HCT116 (cell line): ENCODE results near the gene ZEB2. TPM values are rescaled to one million over a fixed set of nuclear protein-coding genes. Genes with fewer than 3 reads are reported as not detected.

ENCODE experiments used
- ATAC-seq: fragments of 200-7000 bp; cut with Tn5 transposase; 2 replicates; pipeline ENCODE4 v1.9.1; 2020; ENCODE audit warnings: mild to moderate bottlenecking, moderate library complexity
- BruUV-seq: library from RNA; stranded (reverse); fragments of 400-500 nt; replicated peaks from 2 replicates; lab custom pipeline; 2021; lab: Mats Ljungman, UMichigan
- CTCF ChIA-PET: fragments of 300-600 bp; sonication (Branson Sonifier 250); formaldehyde crosslinking; loops from one replicate; lab custom pipeline; 2021; ENCODE audit warnings: antibody characterized with exemption; lab: Charles Lee
- POLR2A ChIA-PET: fragments of 300-600, 350-600 bp; sonication (Branson Sonifier 250); formaldehyde crosslinking; loops from one replicate; lab custom pipeline; 2021; ENCODE audit warnings: antibody characterized with exemption; lab: Charles Lee
- RAD21 ChIA-PET, 2 experiments: fragments of 300-600 bp; sonication (Branson Sonifier 250); formaldehyde crosslinking; loops; one replicate each; lab custom pipeline; 2023; ENCODE audit warnings: low total read pairs in 2 of 2; ENCODE audit not compliant: uncharacterized antibody in 2 of 2, unreplicated experiment in 2 of 2, low non-redundant PET in 1 of 2; lab: Charles Lee
- DNase-seq: peaks from one replicate; pipeline ENCODE4 v3.0.0-alpha.2; 2010; ENCODE audit warnings: low read depth, low spot score
- H2AFZ ChIP-seq: fragments of 200-600 bp; shearing (Covaris generic), sonication (generic); 2 replicates; pipeline ENCODE4 v1.6.1; 2017; ENCODE audit warnings: low read depth, mixed run types, mixed read lengths, antibody characterized with exemption, low read length; ENCODE audit not compliant: poor library complexity, severe bottlenecking
- H3K27ac ChIP-seq: 2 replicates; pipeline ENCODE4 v1.5.1; 2012; ENCODE audit warnings: low read depth, low read length
- H3K27me3 ChIP-seq: fragments of 200-600 bp; sonication (generic); 2 replicates; pipeline ENCODE4 v1.6.1; 2016; ENCODE audit warnings: mixed run types, low read length, mixed read lengths; ENCODE audit not compliant: insufficient read depth
- H3K36me3 ChIP-seq, 2 experiments: fragments of 200-500 bp in 1 of 2; fragments of 200-600 bp in 1 of 2; sonication (Bioruptor generic) in 1 of 2; sonication (generic) in 1 of 2; 2 replicates each; pipeline versions ENCODE4 v1.5.1 to v1.6.1; 2014 to 2016; ENCODE audit warnings: low read length in 2 of 2, inconsistent platforms in 1 of 2, mixed read lengths in 1 of 2, mixed run types in 1 of 2; ENCODE audit not compliant: insufficient read depth in 2 of 2, control insufficient read depth in 1 of 2
- H3K4me1 ChIP-seq, 2 experiments: fragments of 200-600 bp in 1 of 2; sonication (generic) in 1 of 2; 2 replicates each; pipeline versions ENCODE4 v1.5.1 to v1.6.1; 2012 to 2017; ENCODE audit warnings: low read length in 2 of 2, inconsistent platforms in 1 of 2, mild to moderate bottlenecking in 1 of 2, mixed read lengths in 1 of 2, mixed run types in 1 of 2, moderate library complexity in 1 of 2; ENCODE audit not compliant: insufficient read depth in 2 of 2, control insufficient read depth in 1 of 2
- H3K4me2 ChIP-seq: fragments of 200-600 bp; sonication (generic); 2 replicates; pipeline ENCODE4 v1.6.1; 2017; ENCODE audit warnings: mixed run types, low read length, mixed read lengths
- H3K4me3 ChIP-seq, 2 experiments: fragments of 200-600 bp in 1 of 2; sonication (generic) in 1 of 2; replicated peaks in 1 of 2; 2 replicates each; pipeline ENCODE4 v1.5.1; 2011 to 2016; ENCODE audit warnings: low read length in 2 of 2, control low read depth in 1 of 2, low read depth in 1 of 2, mild to moderate bottlenecking in 1 of 2, mixed read lengths in 1 of 2, mixed run types in 1 of 2
- H3K79me2 ChIP-seq: fragments of 200-600 bp; sonication (generic); 2 replicates; pipeline ENCODE4 v1.6.1; 2017; ENCODE audit warnings: mild to moderate bottlenecking, mixed run types, low read length, moderate library complexity, mixed read lengths; ENCODE audit not compliant: insufficient read depth
- H3K9ac ChIP-seq: fragments of 200-600 bp; sonication (generic); 2 replicates; pipeline ENCODE4 v1.6.1; 2016; ENCODE audit warnings: low read length, mixed read lengths
- H3K9me2 ChIP-seq: fragments of 200-600 bp; sonication (generic), shearing (Covaris generic); 2 replicates; pipeline ENCODE4 v1.6.1; 2017; ENCODE audit warnings: mixed run types, mild to moderate bottlenecking, moderate library complexity; ENCODE audit not compliant: insufficient read depth
- H3K9me3 ChIP-seq, 2 experiments: fragments of 200-500 bp in 1 of 2; fragments of 200-600 bp in 1 of 2; sonication (Bioruptor generic) in 1 of 2; sonication (generic) in 1 of 2; 2 replicates each; pipeline ENCODE4 v1.6.1; 2014 to 2017; ENCODE audit warnings: low read length in 2 of 2, mixed read lengths in 2 of 2, inconsistent platforms in 1 of 2, low read depth in 1 of 2, mild to moderate bottlenecking in 1 of 2, mixed run types in 1 of 2, moderate library complexity in 1 of 2; ENCODE audit not compliant: control insufficient read depth in 1 of 2, insufficient read depth in 1 of 2
- H4K20me1 ChIP-seq: fragments of 200-600 bp; sonication (generic), shearing (Covaris generic); 2 replicates; pipeline ENCODE4 v1.6.1; 2017; ENCODE audit warnings: mixed run types, mild to moderate bottlenecking, moderate library complexity; ENCODE audit not compliant: insufficient read depth
- CTCF ChIP-seq, 3 experiments: fragments of 200-600 bp in 1 of 3; sonication (generic) in 1 of 3; IDR thresholded peaks in 2 of 3; conservative IDR thresholded peaks in 1 of 3; 2 replicates each; pipeline ENCODE4 v1.5.1; 2012 to 2017; ENCODE audit warnings: low read depth in 2 of 3, low read length in 2 of 3, antibody characterized with exemption in 1 of 3, borderline replicate concordance in 1 of 3, control low read depth in 1 of 3, mild to moderate bottlenecking in 1 of 3, mixed read lengths in 1 of 3, mixed run types in 1 of 3, moderate library complexity in 1 of 3; ENCODE audit not compliant: insufficient read depth in 1 of 3
- EGR1 ChIP-seq: IDR thresholded peaks from 2 replicates; pipeline ENCODE4 v1.6.1; 2012; ENCODE audit warnings: low read depth
- ELF1 ChIP-seq: IDR thresholded peaks from 2 replicates; pipeline ENCODE4 v1.6.1; 2012; ENCODE audit warnings: low read depth, borderline replicate concordance
- EZH2phosphoT487 ChIP-seq: fragments of 200-600 bp; IDR thresholded peaks from 2 replicates; pipeline ENCODE4 v1.6.1; 2018; ENCODE audit warnings: antibody characterized with exemption, borderline replicate concordance
- MAX ChIP-seq: IDR thresholded peaks from 2 replicates; pipeline ENCODE4 v1.6.1; 2012
- POLR2AphosphoS5 ChIP-seq: IDR thresholded peaks from 2 replicates; pipeline ENCODE4 v1.6.1; 2011; ENCODE audit warnings: mild to moderate bottlenecking, low read depth, low read length, moderate library complexity
- SRF ChIP-seq: IDR thresholded peaks from 2 replicates; pipeline ENCODE4 v1.6.1; 2012; ENCODE audit warnings: low read depth
- TCF7L2 ChIP-seq: IDR thresholded peaks from 2 replicates; pipeline ENCODE4 v1.7.0; 2011; ENCODE audit warnings: borderline replicate concordance, inconsistent platforms; ENCODE audit not compliant: insufficient read depth, insufficient read length; ENCODE audit errors: extremely low read depth
- YY1 ChIP-seq: IDR thresholded peaks from 2 replicates; pipeline ENCODE4 v1.6.1; 2011; ENCODE audit warnings: low read length, low read depth, moderate library complexity, mild to moderate bottlenecking; ENCODE audit not compliant: insufficient replicate concordance; ENCODE audit errors: extremely low read depth
- ZFX ChIP-seq: fragments of 450-650 bp; IDR thresholded peaks from 2 replicates; pipeline ENCODE4 v1.6.1; 2017
- intact Hi-C: fragments of 100-400 bp; cut with micrococcal nuclease; formaldehyde crosslinking; loops from 2 replicates; pipeline ENCODE4 v1.10.0; 2022
- total RNA-seq: library from RNA; stranded (reverse); gene quantifications from one replicate; pipeline ENCODE4 v1.2.1, GENCODE V29; 2021; ENCODE audit not compliant: unreplicated experiment

ZEB2 gene
- total RNA-seq, 1 experiment from 2014 or later, result 0.81 TPM

GRCh38 chr2:144522897-144523595, 3.1 kb upstream of the ZEB2 start:
- no TSS peak for BruUV-seq
- peaks cover 18% of the 10 kb centered on the region; the same call in 1 of the 2 replicates for H3K27me3 ChIP-seq
- peaks cover 0 to 5% of the 10 kb centered on the region in 2 experiments; a peak in 1 of 4 replicates for H3K4me1 ChIP-seq
- no peaks in the 10 kb centered on the region for H3K9me3 ChIP-seq
- no peak overlapping the region for H3K9ac ChIP-seq
- DNase-seq, result no peak
- H4K20me1 ChIP-seq, result no peaks in the 10 kb centered on the region
- no peak overlapping the region for H3K4me2 ChIP-seq
- RAD21 ChIA-PET, result no interaction called here
- no peaks in the 10 kb centered on the region for H3K9me2 ChIP-seq
- H3K36me3 ChIP-seq, result no peaks in the 10 kb centered on the region
- H3K4me3 ChIP-seq, result no peak overlapping the region
- intact Hi-C loops, result no loop called here
- H3K27ac ChIP-seq, result no peak overlapping the region
- TF ChIP-seq ZFX (no peak), CTCF (IDR thresholded peaks at IDR 0.05 in 2 of 3, conservative IDR thresholded peaks at IDR 0.05 in 1 of 3; ENCODE audit: borderline replicate concordance in 1 of 3, insufficient read depth in 1 of 3, low read depth in 2 of 3, low read length in 2 of 3) (no peak), YY1 (no peak), MAX (no peak), EZH2phosphoT487 (no peak), ELF1 (no peak), SRF (no peak), TCF7L2 (no peak), POLR2AphosphoS5 (no peak), EGR1 (no peak)
- no peak for ATAC-seq
- no peak overlapping the region for H2AFZ ChIP-seq
- CTCF ChIA-PET, result no interaction called here
- H3K79me2 ChIP-seq, result no peaks in the 10 kb centered on the region
- POLR2A ChIA-PET, result no interaction called here
